GM12872 (cell line): ENCODE measurements around the gene SMAD2.

Source experiments
- TF ChIP-seq, protein P1 (sequence below): IDR thresholded peaks from 3 replicates; pipeline ENCODE4 v1.5.1; 2011; ENCODE audit warnings: low read depth, mild to moderate bottlenecking, low read length, moderate library complexity; ENCODE audit not compliant: insufficient read depth

The SMAD2 gene

DNA sequence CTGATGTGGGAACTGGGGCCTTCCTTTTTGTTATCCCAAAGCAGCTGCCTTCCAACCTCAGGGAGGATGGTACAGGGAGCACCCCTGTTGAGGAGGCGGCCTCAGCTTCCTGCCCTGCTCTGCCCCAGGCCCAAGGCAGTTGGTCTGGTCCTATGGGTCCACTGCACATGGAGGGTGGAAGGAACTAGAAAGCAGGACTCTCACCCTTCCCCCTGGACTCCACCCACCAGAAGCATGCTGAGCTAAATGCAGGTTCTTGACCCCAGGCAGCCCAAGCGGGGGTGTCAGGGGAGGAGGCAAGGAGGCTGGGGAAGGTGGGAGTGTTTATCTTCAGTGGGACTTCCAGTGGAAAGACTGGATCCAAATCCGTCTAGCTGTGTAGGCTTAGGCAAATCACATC, 158.5 kb downstream of the SMAD2 start:
- TF ChIP-seq, protein P1, sequence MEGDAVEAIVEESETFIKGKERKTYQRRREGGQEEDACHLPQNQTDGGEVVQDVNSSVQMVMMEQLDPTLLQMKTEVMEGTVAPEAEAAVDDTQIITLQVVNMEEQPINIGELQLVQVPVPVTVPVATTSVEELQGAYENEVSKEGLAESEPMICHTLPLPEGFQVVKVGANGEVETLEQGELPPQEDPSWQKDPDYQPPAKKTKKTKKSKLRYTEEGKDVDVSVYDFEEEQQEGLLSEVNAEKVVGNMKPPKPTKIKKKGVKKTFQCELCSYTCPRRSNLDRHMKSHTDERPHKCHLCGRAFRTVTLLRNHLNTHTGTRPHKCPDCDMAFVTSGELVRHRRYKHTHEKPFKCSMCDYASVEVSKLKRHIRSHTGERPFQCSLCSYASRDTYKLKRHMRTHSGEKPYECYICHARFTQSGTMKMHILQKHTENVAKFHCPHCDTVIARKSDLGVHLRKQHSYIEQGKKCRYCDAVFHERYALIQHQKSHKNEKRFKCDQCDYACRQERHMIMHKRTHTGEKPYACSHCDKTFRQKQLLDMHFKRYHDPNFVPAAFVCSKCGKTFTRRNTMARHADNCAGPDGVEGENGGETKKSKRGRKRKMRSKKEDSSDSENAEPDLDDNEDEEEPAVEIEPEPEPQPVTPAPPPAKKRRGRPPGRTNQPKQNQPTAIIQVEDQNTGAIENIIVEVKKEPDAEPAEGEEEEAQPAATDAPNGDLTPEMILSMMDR: no peak

DNA sequence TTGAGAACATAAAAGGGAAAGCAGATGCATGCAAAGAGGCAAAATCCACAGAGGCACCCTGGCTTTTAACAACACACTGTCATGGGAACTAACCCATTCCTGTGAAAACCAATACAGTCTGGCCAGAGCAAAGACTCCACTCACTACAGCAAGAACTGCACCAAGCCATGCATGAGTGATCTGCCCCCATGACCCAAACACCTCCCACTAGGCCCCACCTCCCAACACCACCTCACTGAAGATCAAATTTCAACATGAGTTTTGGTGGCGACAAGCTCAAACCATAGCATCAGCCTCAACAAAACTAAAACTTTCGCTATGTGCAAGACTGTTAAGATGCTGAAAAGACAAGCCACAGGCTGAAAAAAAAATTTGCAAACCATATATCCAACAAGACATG, 162.8 kb downstream of the SMAD2 start:
- TF ChIP-seq, protein P1: no peak
